Stomach (tissue), 9 donors: ENCODE data around the gene RBM14. TPM values are rescaled to one million over a fixed set of nuclear protein-coding genes. Genes with fewer than 3 reads are reported as not detected.

Experiments used
- DNase-seq, 2 donors: peaks; one replicate each; pipeline versions ENCODE4 v3.0.0 to v3.0.0-alpha.2; 2013 to 2019
- H3K27ac ChIP-seq, 5 donors: fragments of 200-600 bp in 4 of 5; sonication (generic) in 4 of 5; one replicate each; pipeline ENCODE4 v1.5.1; 2013 to 2019; ENCODE audit warnings: mild to moderate bottlenecking in 1 of 5, moderate library complexity in 1 of 5
- H3K27me3 ChIP-seq, 3 donors: fragments of 200-600 bp; sonication (generic); one replicate each; pipeline ENCODE4 v1.5.1; 2017 to 2019; ENCODE audit warnings: mixed run types in 1 of 3
- H3K36me3 ChIP-seq, 4 donors: fragments of 200-600 bp; sonication (generic); 1 replicate in 3 of 4; 2 replicates in 1 of 4; pipeline ENCODE4 v1.5.1; 2016 to 2019
- H3K4me1 ChIP-seq, 4 donors: fragments of 200-600 bp; sonication (generic); one replicate each; pipeline ENCODE4 v1.5.1; 2016 to 2019
- H3K4me3 ChIP-seq, 4 donors: fragments of 200-600 bp; sonication (generic) in 3 of 4; one replicate each; pipeline ENCODE4 v1.5.1; 2016 to 2019; ENCODE audit warnings: mild to moderate bottlenecking in 1 of 4
- H3K9me3 ChIP-seq, 4 donors: fragments of 200-600 bp; sonication (generic); one replicate each; pipeline ENCODE4 v1.5.1; 2016 to 2019
- CTCF ChIP-seq, 7 experiments: fragments of 450-650 bp in 4 of 7; fragments of 200-600 bp in 3 of 7; sonication (generic) in 3 of 7; IDR thresholded peaks; one replicate each; pipeline ENCODE4 v1.5.1; 2016 to 2019; ENCODE audit warnings: antibody characterized with exemption in 7 of 7, control low read depth in 2 of 7, mild to moderate bottlenecking in 1 of 7
- EP300 ChIP-seq: sonication (generic); formaldehyde crosslinking; IDR thresholded peaks from one replicate; pipeline ENCODE4 v1.6.1; 2017; ENCODE audit warnings: antibody characterized with exemption
- POLR2A ChIP-seq, 4 donors: fragments of 450-650 bp; IDR thresholded peaks; one replicate each; pipeline ENCODE4 v1.6.1; 2016; ENCODE audit warnings: antibody characterized with exemption in 4 of 4, control low read depth in 2 of 4, mild to moderate bottlenecking in 1 of 4, moderate library complexity in 1 of 4
- POLR2AphosphoS5 ChIP-seq, 3 donors: sonication (generic); formaldehyde crosslinking; IDR thresholded peaks; one replicate each; pipeline ENCODE4 v1.6.1; 2016; ENCODE audit warnings: antibody characterized with exemption in 3 of 3
- WGBS, 5 donors: extraction: QIAGEN DNeasy Blood & Tissue Kit in 3 of 5; methylation state at CpG; one replicate each; pipeline versions ENCODE4 v1.1.5 to v1.1.7; 2013 to 2018; 5-methylcytosine and 5-hydroxymethylcytosine counted together
- intact Hi-C: fragments of 100-400 bp; cut with DNase I; formaldehyde crosslinking; loops from one replicate; pipeline ENCODE4 v1.15.1; 2023; ENCODE audit warnings: low total_unique reads
- polyA plus RNA-seq, 3 donors: library from polyadenylated mRNA; stranded (reverse); fragments of 200-250 nt; gene quantifications; one replicate each; pipeline ENCODE4 v1.2.3, GENCODE V29; 2013
- small RNA-seq, 4 donors: library from RNA; depleted of rRNA; stranded (forward); fragments of <200 nt; gene quantifications; one replicate each; pipeline ENCODE3, GENCODE V24; 2016
- total RNA-seq, 5 donors: library from RNA; depleted of rRNA; stranded (reverse); fragments of >200 nt; gene quantifications; one replicate each; pipeline versions ENCODE4 v1.1.0 to v1.2.3, GENCODE V29; 2014 to 2016
- donor health status: healthy with polysubstance abuse.
- donor health status: Bipolar disorder and iron deficiency.
- donor health status: healthy.

The RBM14 gene
- total and polyA plus RNA-seq, 8 donors: 9.9 to 233 (median 34.0) TPM

GRCh38 chr11:66665369-66665768 is 48.9 kb downstream of the RBM14 start:
- Histone ChIP-seq H3K36me3 (peaks cover 50 to 91% (median 88%) of the 10 kb centered on the region in 4 donors), H3K27me3 (no peaks in the 10 kb centered on the region), H3K9me3 (no peaks in the 10 kb centered on the region), H3K4me3 (no peak overlapping the region), H3K27ac (no peak overlapping the region), H3K4me1 (peaks cover 0 to 52% (median 4%) of the 10 kb centered on the region in 4 donors)
- DNase-seq: no peak
- WGBS, 5 donors: 90 to 93% (median 92%) methylated on average over 11 of the region's 11 CpGs
- intact Hi-C loops: no loop called here
- TF ChIP-seq EP300 (no peak), CTCF (IDR thresholded peaks at IDR 0.05) (no peak), POLR2AphosphoS5 (IDR thresholded peaks at IDR 0.05) (no peak), POLR2A (IDR thresholded peaks at IDR 0.05) (no peak)

GRCh38 chr11:66670816-66671215 is 54.4 kb downstream of the RBM14 start:
- no peaks in the 10 kb centered on the region for H3K9me3 ChIP-seq
- H3K4me3 ChIP-seq: no peak overlapping the region
- intact Hi-C loops: no loop called here
- 77 to 83% (median 78%) methylated on average over 5 of the region's 5 CpGs for WGBS, 5 donors
- DNase-seq: no peak
- H3K27me3 ChIP-seq: no peaks in the 10 kb centered on the region
- TF ChIP-seq EP300 (no peak), POLR2AphosphoS5 (IDR thresholded peaks at IDR 0.05) (no peak), POLR2A (IDR thresholded peaks at IDR 0.05) (no peak), CTCF (IDR thresholded peaks at IDR 0.05) (no peak)
- no peak overlapping the region for H3K27ac ChIP-seq
- peaks cover 26 to 43% (median 34%) of the 10 kb centered on the region in 4 donors for H3K36me3 ChIP-seq
- H3K4me1 ChIP-seq: peaks cover 5 to 79% (median 31%) of the 10 kb centered on the region in 4 donors

GRCh38 chr11:66674964-66675602 is 58.7 kb downstream of the RBM14 start:
- no peak overlapping the region for H3K27ac ChIP-seq

GRCh38 chr11:66676282-66676919 is 60.0 kb downstream of the RBM14 start:
- Histone ChIP-seq H3K36me3 (no peaks in the 10 kb centered on the region), H3K4me3 (peak overlapping the region; percentile 63 to 76 (median 70)), H3K9me3 (no peaks in the 10 kb centered on the region), H3K4me1 (peaks cover 17 to 63% (median 43%) of the 10 kb centered on the region in 4 donors), H3K27me3 (no peaks in the 10 kb centered on the region), H3K27ac (no peak overlapping the region)
- intact Hi-C loops: no loop called here
- TF ChIP-seq CTCF (IDR thresholded peaks at IDR 0.05): no peak
- DNase-seq: no peak
- WGBS, 5 donors: 60 to 66% (median 62%) methylated on average over 16 of the region's 16 CpGs

More at GRCh38 chr11:66674964-66675602, 58.7 kb downstream of the RBM14 start:
- Histone ChIP-seq H3K36me3 (peaks cover 0 to 6% (median 0%) of the 10 kb centered on the region in 4 donors), H3K4me1 (peaks cover 17 to 70% (median 48%) of the 10 kb centered on the region in 4 donors), H3K4me3 (peak overlapping the region in 1 of 4 donors; percentile 68), H3K9me3 (no peaks in the 10 kb centered on the region), H3K27me3 (no peaks in the 10 kb centered on the region)
- 77 to 89% (median 87%) methylated on average over 2 of the region's 2 CpGs for WGBS, 5 donors
- intact Hi-C loops: no loop called here
- TF ChIP-seq CTCF (IDR thresholded peaks at IDR 0.05): no peak
- TF ChIP-seq POLR2AphosphoS5 (IDR thresholded peaks at IDR 0.05): no peak
- no peak for TF ChIP-seq EP300
- TF ChIP-seq POLR2A (IDR thresholded peaks at IDR 0.05): no peak
- no peak for DNase-seq

Small RNA genes within 50 kb of the gene (small RNA-seq; reads per million reads assigned to genes)
- gene RNU4-39P: 0 reads per million in 4 donors

Other genes with a start within 250 kb of the RBM14 start
- gene SLC29A2, start 244.9 kb upstream of the RBM14 start, total RNA-seq: 10 to 100 TPM in 1 of 5 donors, 1 to 10 TPM in 4; 3.9 to 14.3 (median 7.0) TPM
- 10 to 100 TPM in 1 of 3 donors, 1 to 10 TPM in 2; 2.0 to 10.1 (median 5.8) TPM for gene SLC29A2, start 244.9 kb upstream of the RBM14 start, polyA plus RNA-seq
- 1 to 10 TPM in 1 of 5 donors, under 1 TPM in 1, not detected in 3; 0.89 to 1.7 TPM for gene NPAS4, start 195.6 kb upstream of the RBM14 start, total RNA-seq
- gene NPAS4, start 195.6 kb upstream of the RBM14 start, polyA plus RNA-seq: under 1 TPM in 2 of 3 donors, not detected in 1; 0.25 to 0.50 TPM
- gene MRPL11, start 177.8 kb upstream of the RBM14 start, total RNA-seq: 10 to 100 TPM; 18.8 to 50.9 (median 29.7) TPM
- gene MRPL11, start 177.8 kb upstream of the RBM14 start, polyA plus RNA-seq: 10 to 100 TPM; 51.8 to 66.8 (median 53.4) TPM
- gene PELI3, start 149.7 kb upstream of the RBM14 start, total RNA-seq: 10 to 100 TPM in 1 of 5 donors, 1 to 10 TPM in 3, under 1 TPM in 1; 0.58 to 11.2 (median 6.4) TPM
- gene PELI3, start 149.7 kb upstream of the RBM14 start, polyA plus RNA-seq: 1 to 10 TPM; 7.3 to 9.8 (median 9.3) TPM
- 100 to 1,000 TPM in 2 of 5 donors, 10 to 100 TPM in 3; 14.0 to 320 (median 42.3) TPM for gene DPP3, start 136.2 kb upstream of the RBM14 start, total RNA-seq
- 10 to 100 TPM; 20.0 to 26.9 (median 26.4) TPM for gene DPP3, start 136.2 kb upstream of the RBM14 start, polyA plus RNA-seq
- gene BBS1, start 106.0 kb upstream of the RBM14 start, total RNA-seq: 100 to 1,000 TPM in 1 of 5 donors, 10 to 100 TPM in 4; 13.6 to 138 (median 44.3) TPM
- 10 to 100 TPM; 12.3 to 12.4 (median 12.4) TPM for gene BBS1, start 106.0 kb upstream of the RBM14 start, polyA plus RNA-seq
- gene ZDHHC24, start 70.6 kb upstream of the RBM14 start, total RNA-seq: 10 to 100 TPM in 2 of 5 donors, 1 to 10 TPM in 3; 6.8 to 73.9 (median 8.9) TPM
- 1 to 10 TPM; 2.6 to 6.5 (median 4.3) TPM for gene ZDHHC24, start 70.6 kb upstream of the RBM14 start, polyA plus RNA-seq
- gene ACTN3, start 69.7 kb upstream of the RBM14 start, total RNA-seq: not detected
- under 1 TPM in 2 of 3 donors, not detected in 1; 0.03 to 0.92 TPM for gene ACTN3, start 69.7 kb upstream of the RBM14 start, polyA plus RNA-seq
- gene CTSF, start 48.0 kb upstream of the RBM14 start, total RNA-seq: 100 to 1,000 TPM in 1 of 5 donors, 10 to 100 TPM in 3, 1 to 10 TPM in 1; 7.6 to 105 (median 52.0) TPM
- 10 to 100 TPM; 15.0 to 29.1 (median 26.7) TPM for gene CTSF, start 48.0 kb upstream of the RBM14 start, polyA plus RNA-seq
- gene CCDC87, start 23.6 kb upstream of the RBM14 start, total RNA-seq: 10 to 100 TPM in 1 of 5 donors, under 1 TPM in 1, not detected in 3; 0.45 to 15.9 TPM
- gene CCDC87, start 23.6 kb upstream of the RBM14 start, polyA plus RNA-seq: under 1 TPM in 2 of 3 donors, not detected in 1; 0.05 to 0.12 TPM
- 100 to 1,000 TPM in 1 of 5 donors, 10 to 100 TPM in 4; 19.3 to 131 (median 40.3) TPM for gene CCS, start 23.4 kb upstream of the RBM14 start, total RNA-seq
- 10 to 100 TPM; 48.0 to 83.2 (median 70.1) TPM for gene CCS, start 23.4 kb upstream of the RBM14 start, polyA plus RNA-seq
- 100 to 1,000 TPM in 2 of 5 donors, 10 to 100 TPM in 3; 44.3 to 136 (median 98.4) TPM for gene RBM4, start 22.1 kb downstream of the RBM14 start, total RNA-seq
- 100 to 1,000 TPM in 1 of 3 donors, 10 to 100 TPM in 2; 89.1 to 107 (median 90.4) TPM for gene RBM4, start 22.1 kb downstream of the RBM14 start, polyA plus RNA-seq
- 10 to 100 TPM in 4 of 5 donors, not detected in 1; 15.6 to 61.4 (median 22.0) TPM for gene RBM4B, start 61.3 kb downstream of the RBM14 start, total RNA-seq
- gene RBM4B, start 61.3 kb downstream of the RBM14 start, polyA plus RNA-seq: 10 to 100 TPM; 11.3 to 16.1 (median 11.6) TPM
- gene SPTBN2, start 112.6 kb downstream of the RBM14 start, total RNA-seq: 100 to 1,000 TPM in 1 of 5 donors, 10 to 100 TPM in 2, 1 to 10 TPM in 2; 7.5 to 134 (median 17.5) TPM
- 10 to 100 TPM in 1 of 3 donors, 1 to 10 TPM in 2; 2.4 to 12.9 (median 6.2) TPM for gene SPTBN2, start 112.6 kb downstream of the RBM14 start, polyA plus RNA-seq
- gene RCE1, start 226.8 kb downstream of the RBM14 start, total RNA-seq: 100 to 1,000 TPM in 1 of 5 donors, 10 to 100 TPM in 2, 1 to 10 TPM in 1, under 1 TPM in 1; 0.58 to 124 (median 19.4) TPM
- 10 to 100 TPM in 2 of 3 donors, 1 to 10 TPM in 1; 9.7 to 22.5 (median 10.1) TPM for gene RCE1, start 226.8 kb downstream of the RBM14 start, polyA plus RNA-seq
- 10 to 100 TPM in 4 of 5 donors, 1 to 10 TPM in 1; 7.3 to 37.9 (median 19.2) TPM for gene LRFN4, start 240.4 kb downstream of the RBM14 start, total RNA-seq
- 10 to 100 TPM in 1 of 3 donors, 1 to 10 TPM in 2; 2.1 to 12.7 (median 7.9) TPM for gene LRFN4, start 240.4 kb downstream of the RBM14 start, polyA plus RNA-seq